ENCODE results near the gene FOXQ1.

DNA sequence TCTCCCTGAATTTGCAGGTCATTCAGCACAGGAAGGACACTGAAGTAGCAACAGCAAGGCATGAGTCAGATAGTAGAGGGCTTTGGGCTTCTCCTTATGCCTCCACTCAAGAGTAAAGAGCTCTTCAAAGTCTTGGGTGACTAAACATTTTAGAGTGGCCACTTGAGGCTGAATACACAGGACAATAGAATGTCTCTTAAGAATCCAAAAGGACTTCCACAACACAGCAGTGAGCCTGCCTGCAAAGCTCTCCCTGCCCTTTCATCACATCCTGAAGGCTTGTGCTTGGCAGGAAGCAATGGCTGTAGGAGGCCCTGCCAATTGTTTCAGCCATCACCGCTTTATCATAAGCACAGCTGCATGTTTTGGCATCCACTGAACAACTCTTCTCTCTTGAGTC lies 36.8 kb downstream of the FOXQ1 start:
- no peak for TF ChIP-seq EP300 (IDR thresholded peaks at IDR 0.05; ENCODE audit: low read depth)
- TF ChIP-seq, protein P1, sequence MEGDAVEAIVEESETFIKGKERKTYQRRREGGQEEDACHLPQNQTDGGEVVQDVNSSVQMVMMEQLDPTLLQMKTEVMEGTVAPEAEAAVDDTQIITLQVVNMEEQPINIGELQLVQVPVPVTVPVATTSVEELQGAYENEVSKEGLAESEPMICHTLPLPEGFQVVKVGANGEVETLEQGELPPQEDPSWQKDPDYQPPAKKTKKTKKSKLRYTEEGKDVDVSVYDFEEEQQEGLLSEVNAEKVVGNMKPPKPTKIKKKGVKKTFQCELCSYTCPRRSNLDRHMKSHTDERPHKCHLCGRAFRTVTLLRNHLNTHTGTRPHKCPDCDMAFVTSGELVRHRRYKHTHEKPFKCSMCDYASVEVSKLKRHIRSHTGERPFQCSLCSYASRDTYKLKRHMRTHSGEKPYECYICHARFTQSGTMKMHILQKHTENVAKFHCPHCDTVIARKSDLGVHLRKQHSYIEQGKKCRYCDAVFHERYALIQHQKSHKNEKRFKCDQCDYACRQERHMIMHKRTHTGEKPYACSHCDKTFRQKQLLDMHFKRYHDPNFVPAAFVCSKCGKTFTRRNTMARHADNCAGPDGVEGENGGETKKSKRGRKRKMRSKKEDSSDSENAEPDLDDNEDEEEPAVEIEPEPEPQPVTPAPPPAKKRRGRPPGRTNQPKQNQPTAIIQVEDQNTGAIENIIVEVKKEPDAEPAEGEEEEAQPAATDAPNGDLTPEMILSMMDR (IDR thresholded peaks at IDR 0.05): no peak
- no peak for TF ChIP-seq POLR2A (IDR thresholded peaks at IDR 0.05)

All from transverse colon (tissue), 3 donors.